GM23338 (cell line): Measurements from ENCODE around the gene PAK4.

Experiments
- EZH2 ChIP-seq: fragments of 200-600 bp; sonication (generic); IDR thresholded peaks from one replicate; pipeline ENCODE4 v1.8.0; 2017; ENCODE audit warnings: antibody characterized with exemption, mild to moderate bottlenecking, low read depth; ENCODE audit not compliant: unreplicated experiment
- POLR2AphosphoS5 ChIP-seq: IDR thresholded peaks from 2 replicates; pipeline ENCODE4 v1.6.1; 2016; ENCODE audit warnings: antibody characterized with exemption, low read depth
- TF ChIP-seq, protein P1 (sequence below): IDR thresholded peaks from one replicate; pipeline ENCODE4 v1.6.1; 2018; ENCODE audit warnings: antibody characterized with exemption; ENCODE audit not compliant: unreplicated experiment
- TF ChIP-seq, protein P2 (sequence below), 2 experiments: fragments of 200-600 bp in 1 of 2; sonication (generic) in 1 of 2; conservative IDR thresholded peaks; 2 replicates each; pipeline versions ENCODE4 v1.5.1 to v1.6.1; 2016 to 2017; ENCODE audit warnings: antibody characterized with exemption in 2 of 2, low read depth in 2 of 2, mild to moderate bottlenecking in 2 of 2, moderate library complexity in 1 of 2
- TF ChIP-seq, protein P3 (sequence below): fragments of 250-450 bp; sonication (Bioruptor Pico); IDR thresholded peaks from 2 replicates; pipeline ENCODE4 v1.5.0; 2020; ENCODE audit warnings: mild to moderate bottlenecking, moderate library complexity

DNA sequence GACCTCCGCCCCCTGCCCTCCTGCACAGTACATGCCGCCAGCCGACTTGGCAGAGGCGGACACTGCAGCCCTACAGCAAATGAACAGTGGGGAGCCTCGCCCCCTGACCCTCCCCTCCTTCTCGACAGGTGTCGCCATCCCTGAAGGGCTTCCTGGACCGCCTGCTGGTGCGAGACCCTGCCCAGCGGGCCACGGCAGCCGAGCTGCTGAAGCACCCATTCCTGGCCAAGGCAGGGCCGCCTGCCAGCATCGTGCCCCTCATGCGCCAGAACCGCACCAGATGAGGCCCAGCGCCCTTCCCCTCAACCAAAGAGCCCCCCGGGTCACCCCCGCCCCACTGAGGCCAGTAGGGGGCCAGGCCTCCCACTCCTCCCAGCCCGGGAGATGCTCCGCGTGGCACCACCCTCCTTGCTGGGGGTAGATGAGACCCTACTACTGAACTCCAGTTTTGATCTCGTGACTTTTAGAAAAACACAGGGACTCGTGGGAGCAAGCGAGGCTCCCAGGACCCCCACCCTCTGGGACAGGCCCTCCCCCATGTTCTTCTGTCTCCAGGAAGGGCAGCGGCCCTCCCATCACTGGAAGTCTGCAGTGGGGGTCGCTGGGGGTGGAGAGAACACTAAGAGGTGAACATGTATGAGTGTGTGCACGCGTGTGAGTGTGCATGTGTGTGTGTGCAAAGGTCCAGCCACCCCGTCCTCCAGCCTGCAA, 52.9 kb downstream of the PAK4 start:
- TF ChIP-seq, protein P1, sequence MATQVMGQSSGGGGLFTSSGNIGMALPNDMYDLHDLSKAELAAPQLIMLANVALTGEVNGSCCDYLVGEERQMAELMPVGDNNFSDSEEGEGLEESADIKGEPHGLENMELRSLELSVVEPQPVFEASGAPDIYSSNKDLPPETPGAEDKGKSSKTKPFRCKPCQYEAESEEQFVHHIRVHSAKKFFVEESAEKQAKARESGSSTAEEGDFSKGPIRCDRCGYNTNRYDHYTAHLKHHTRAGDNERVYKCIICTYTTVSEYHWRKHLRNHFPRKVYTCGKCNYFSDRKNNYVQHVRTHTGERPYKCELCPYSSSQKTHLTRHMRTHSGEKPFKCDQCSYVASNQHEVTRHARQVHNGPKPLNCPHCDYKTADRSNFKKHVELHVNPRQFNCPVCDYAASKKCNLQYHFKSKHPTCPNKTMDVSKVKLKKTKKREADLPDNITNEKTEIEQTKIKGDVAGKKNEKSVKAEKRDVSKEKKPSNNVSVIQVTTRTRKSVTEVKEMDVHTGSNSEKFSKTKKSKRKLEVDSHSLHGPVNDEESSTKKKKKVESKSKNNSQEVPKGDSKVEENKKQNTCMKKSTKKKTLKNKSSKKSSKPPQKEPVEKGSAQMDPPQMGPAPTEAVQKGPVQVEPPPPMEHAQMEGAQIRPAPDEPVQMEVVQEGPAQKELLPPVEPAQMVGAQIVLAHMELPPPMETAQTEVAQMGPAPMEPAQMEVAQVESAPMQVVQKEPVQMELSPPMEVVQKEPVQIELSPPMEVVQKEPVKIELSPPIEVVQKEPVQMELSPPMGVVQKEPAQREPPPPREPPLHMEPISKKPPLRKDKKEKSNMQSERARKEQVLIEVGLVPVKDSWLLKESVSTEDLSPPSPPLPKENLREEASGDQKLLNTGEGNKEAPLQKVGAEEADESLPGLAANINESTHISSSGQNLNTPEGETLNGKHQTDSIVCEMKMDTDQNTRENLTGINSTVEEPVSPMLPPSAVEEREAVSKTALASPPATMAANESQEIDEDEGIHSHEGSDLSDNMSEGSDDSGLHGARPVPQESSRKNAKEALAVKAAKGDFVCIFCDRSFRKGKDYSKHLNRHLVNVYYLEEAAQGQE = no peak
- TF ChIP-seq, protein P2, sequence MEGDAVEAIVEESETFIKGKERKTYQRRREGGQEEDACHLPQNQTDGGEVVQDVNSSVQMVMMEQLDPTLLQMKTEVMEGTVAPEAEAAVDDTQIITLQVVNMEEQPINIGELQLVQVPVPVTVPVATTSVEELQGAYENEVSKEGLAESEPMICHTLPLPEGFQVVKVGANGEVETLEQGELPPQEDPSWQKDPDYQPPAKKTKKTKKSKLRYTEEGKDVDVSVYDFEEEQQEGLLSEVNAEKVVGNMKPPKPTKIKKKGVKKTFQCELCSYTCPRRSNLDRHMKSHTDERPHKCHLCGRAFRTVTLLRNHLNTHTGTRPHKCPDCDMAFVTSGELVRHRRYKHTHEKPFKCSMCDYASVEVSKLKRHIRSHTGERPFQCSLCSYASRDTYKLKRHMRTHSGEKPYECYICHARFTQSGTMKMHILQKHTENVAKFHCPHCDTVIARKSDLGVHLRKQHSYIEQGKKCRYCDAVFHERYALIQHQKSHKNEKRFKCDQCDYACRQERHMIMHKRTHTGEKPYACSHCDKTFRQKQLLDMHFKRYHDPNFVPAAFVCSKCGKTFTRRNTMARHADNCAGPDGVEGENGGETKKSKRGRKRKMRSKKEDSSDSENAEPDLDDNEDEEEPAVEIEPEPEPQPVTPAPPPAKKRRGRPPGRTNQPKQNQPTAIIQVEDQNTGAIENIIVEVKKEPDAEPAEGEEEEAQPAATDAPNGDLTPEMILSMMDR (conservative IDR thresholded peaks at IDR 0.05; ENCODE audit: low read depth in 2 of 2) = no peak
- TF ChIP-seq POLR2AphosphoS5 = no peak
- TF ChIP-seq EZH2 = no peak
- TF ChIP-seq, protein P3, sequence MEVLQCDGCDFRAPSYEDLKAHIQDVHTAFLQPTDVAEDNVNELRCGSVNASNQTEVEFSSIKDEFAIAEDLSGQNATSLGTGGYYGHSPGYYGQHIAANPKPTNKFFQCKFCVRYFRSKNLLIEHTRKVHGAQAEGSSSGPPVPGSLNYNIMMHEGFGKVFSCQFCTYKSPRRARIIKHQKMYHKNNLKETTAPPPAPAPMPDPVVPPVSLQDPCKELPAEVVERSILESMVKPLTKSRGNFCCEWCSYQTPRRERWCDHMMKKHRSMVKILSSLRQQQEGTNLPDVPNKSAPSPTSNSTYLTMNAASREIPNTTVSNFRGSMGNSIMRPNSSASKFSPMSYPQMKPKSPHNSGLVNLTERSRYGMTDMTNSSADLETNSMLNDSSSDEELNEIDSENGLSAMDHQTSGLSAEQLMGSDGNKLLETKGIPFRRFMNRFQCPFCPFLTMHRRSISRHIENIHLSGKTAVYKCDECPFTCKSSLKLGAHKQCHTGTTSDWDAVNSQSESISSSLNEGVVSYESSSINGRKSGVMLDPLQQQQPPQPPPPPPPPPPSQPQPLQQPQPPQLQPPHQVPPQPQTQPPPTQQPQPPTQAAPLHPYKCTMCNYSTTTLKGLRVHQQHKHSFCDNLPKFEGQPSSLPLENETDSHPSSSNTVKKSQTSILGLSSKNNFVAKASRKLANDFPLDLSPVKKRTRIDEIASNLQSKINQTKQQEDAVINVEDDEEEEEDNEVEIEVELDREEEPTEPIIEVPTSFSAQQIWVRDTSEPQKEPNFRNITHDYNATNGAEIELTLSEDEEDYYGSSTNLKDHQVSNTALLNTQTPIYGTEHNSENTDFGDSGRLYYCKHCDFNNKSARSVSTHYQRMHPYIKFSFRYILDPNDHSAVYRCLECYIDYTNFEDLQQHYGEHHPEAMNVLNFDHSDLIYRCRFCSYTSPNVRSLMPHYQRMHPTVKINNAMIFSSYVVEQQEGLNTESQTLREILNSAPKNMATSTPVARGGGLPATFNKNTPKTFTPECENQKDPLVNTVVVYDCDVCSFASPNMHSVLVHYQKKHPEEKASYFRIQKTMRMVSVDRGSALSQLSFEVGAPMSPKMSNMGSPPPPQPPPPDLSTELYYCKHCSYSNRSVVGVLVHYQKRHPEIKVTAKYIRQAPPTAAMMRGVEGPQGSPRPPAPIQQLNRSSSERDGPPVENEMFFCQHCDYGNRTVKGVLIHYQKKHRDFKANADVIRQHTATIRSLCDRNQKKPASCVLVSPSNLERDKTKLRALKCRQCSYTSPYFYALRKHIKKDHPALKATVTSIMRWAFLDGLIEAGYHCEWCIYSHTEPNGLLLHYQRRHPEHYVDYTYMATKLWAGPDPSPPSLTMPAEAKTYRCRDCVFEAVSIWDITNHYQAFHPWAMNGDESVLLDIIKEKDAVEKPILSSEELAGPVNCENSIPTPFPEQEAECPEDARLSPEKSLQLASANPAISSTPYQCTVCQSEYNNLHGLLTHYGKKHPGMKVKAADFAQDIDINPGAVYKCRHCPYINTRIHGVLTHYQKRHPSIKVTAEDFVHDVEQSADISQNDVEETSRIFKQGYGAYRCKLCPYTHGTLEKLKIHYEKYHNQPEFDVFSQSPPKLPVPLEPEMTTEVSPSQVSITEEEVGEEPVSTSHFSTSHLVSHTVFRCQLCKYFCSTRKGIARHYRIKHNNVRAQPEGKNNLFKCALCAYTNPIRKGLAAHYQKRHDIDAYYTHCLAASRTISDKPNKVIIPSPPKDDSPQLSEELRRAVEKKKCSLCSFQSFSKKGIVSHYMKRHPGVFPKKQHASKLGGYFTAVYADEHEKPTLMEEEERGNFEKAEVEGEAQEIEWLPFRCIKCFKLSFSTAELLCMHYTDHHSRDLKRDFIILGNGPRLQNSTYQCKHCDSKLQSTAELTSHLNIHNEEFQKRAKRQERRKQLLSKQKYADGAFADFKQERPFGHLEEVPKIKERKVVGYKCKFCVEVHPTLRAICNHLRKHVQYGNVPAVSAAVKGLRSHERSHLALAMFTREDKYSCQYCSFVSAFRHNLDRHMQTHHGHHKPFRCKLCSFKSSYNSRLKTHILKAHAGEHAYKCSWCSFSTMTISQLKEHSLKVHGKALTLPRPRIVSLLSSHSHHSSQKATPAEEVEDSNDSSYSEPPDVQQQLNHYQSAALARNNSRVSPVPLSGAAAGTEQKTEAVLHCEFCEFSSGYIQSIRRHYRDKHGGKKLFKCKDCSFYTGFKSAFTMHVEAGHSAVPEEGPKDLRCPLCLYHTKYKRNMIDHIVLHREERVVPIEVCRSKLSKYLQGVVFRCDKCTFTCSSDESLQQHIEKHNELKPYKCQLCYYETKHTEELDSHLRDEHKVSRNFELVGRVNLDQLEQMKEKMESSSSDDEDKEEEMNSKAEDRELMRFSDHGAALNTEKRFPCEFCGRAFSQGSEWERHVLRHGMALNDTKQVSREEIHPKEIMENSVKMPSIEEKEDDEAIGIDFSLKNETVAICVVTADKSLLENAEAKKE = no peak
